ENCODE measurements around the gene TRAPPC12.

TRAPPC12 gene

GRCh38 chr2:3454802-3455201 lies 75.3 kb downstream of the TRAPPC12 start:
- DNase-seq (ENCODE audit: low read depth), result no peak
- H3K4me3 ChIP-seq (ENCODE audit: low read length), result no peak overlapping the region
- TF ChIP-seq CTCF (conservative IDR thresholded peaks at IDR 0.05; ENCODE audit: low read length), result no peak

GRCh38 chr2:3456125-3456524 lies 76.6 kb downstream of the TRAPPC12 start:
- H3K4me3 ChIP-seq (ENCODE audit: low read length), result no peak overlapping the region
- no peak for TF ChIP-seq CTCF (conservative IDR thresholded peaks at IDR 0.05; ENCODE audit: low read length)
- no peak for DNase-seq (ENCODE audit: low read depth)

- H3K4me3 ChIP-seq (ENCODE audit: low read length), result no peak overlapping the region
- no peak for DNase-seq (ENCODE audit: low read depth)
- no peak for TF ChIP-seq CTCF (conservative IDR thresholded peaks at IDR 0.05; ENCODE audit: low read length)
These were observed 78.3 kb downstream of the TRAPPC12 start for GRCh38 chr2:3457524-3458395.

GRCh38 chr2:3458396-3459184 lies 79.1 kb downstream of the TRAPPC12 start:
- TF ChIP-seq CTCF (conservative IDR thresholded peaks at IDR 0.05; ENCODE audit: low read length), result no peak
- H3K4me3 ChIP-seq (ENCODE audit: low read length), result no peak overlapping the region
- no peak for DNase-seq (ENCODE audit: low read depth)

- TF ChIP-seq CTCF (conservative IDR thresholded peaks at IDR 0.05; ENCODE audit: low read length), result no peak
- no peak overlapping the region for H3K4me3 ChIP-seq (ENCODE audit: low read length)
- DNase-seq (ENCODE audit: low read depth), result no peak
These were observed 79.9 kb downstream of the TRAPPC12 start for GRCh38 chr2:3459185-3460015.

GRCh38 chr2:3460156-3460555 lies 80.7 kb downstream of the TRAPPC12 start:
- no peak for TF ChIP-seq CTCF (conservative IDR thresholded peaks at IDR 0.05; ENCODE audit: low read length)
- no peak for DNase-seq (ENCODE audit: low read depth)
- H3K4me3 ChIP-seq (ENCODE audit: low read length), result no peak overlapping the region

Data from AG10803 (cell line).